Right cardiac atrium (tissue), 5 donors: ENCODE measurements around the gene SPEF1. TPM values are rescaled to one million over a fixed set of nuclear protein-coding genes. Genes with fewer than 3 reads are reported as not detected.
A peak's percentile ranks its signal among the peaks of the same experiment; 100 is the strongest.

Experiments
- ATAC-seq, 2 donors: fragments of 200-7000 bp; cut with Tn5 transposase; one replicate each; pipeline versions ENCODE4 v1.8.0 to v1.9.1; 2020; ENCODE audit warnings: moderate library complexity in 2 of 2, mild to moderate bottlenecking in 1 of 2
- DNase-seq, 3 donors: peaks; one replicate each; pipeline ENCODE4 v3.0.0-alpha.2; 2020
- H3K27ac ChIP-seq: one replicate; pipeline ENCODE4 v1.5.1; 2013; ENCODE audit warnings: mild to moderate bottlenecking, low read length, control low read depth, moderate library complexity
- H3K27me3 ChIP-seq: one replicate; pipeline ENCODE4 v1.6.1; 2013; ENCODE audit not compliant: control insufficient read depth, insufficient read depth
- H3K4me1 ChIP-seq: one replicate; pipeline ENCODE4 v1.6.1; 2013; ENCODE audit warnings: low read length; ENCODE audit not compliant: control insufficient read depth, insufficient read depth
- H3K4me3 ChIP-seq: one replicate; pipeline ENCODE4 v1.5.1; 2013; ENCODE audit warnings: low read length, control low read depth
- H3K9me3 ChIP-seq: one replicate; pipeline ENCODE4 v1.6.1; 2013; ENCODE audit warnings: low read length; ENCODE audit not compliant: control insufficient read depth
- WGBS: extraction: QIAGEN DNeasy Blood & Tissue Kit; methylation state at CpG from one replicate; pipeline ENCODE4 v1.1.7; 2013; 5-methylcytosine and 5-hydroxymethylcytosine counted together
- intact Hi-C, 4 donors: fragments of 100-400 bp; cut with DNase I; formaldehyde crosslinking; loops; one replicate each; pipeline versions ENCODE4 v1.11.0 to v1.14.0; 2022 to 2023
- polyA plus RNA-seq: library from polyadenylated mRNA; stranded (reverse); fragments of 200-250 nt; gene quantifications from one replicate; pipeline ENCODE4 v1.2.3, GENCODE V29; 2013
- total RNA-seq, 4 donors: library from RNA; stranded (reverse); fragmentation: NEBNext Ultra II Directional; extraction: Animal tissue kit (Norgen Biotek cat#: 25700); gene quantifications; one replicate each; pipeline ENCODE4 v1.2.1, GENCODE V29; 2021
- donor health status: healthy with polysubstance abuse.
- donor health status: DM: no; HTN: yes; CAD: no.
- donor health status: DM: no; HTN: no; CAD: no.
- donor health status: DM: no; HTN: yes; CAD: no; lungs with severe emphysema.
- donor health status: DM: yes; HTN: yes; CAD: no.

SPEF1 gene
- total and polyA plus RNA-seq, 5 donors, result 0.07 to 0.50 TPM; not detected in 3

GRCh38 chr20:3764659-3765058, 16.6 kb downstream of the SPEF1 start:
- H3K4me1 ChIP-seq, result no peaks in the 10 kb centered on the region
- 89% methylated on average over 3 of the region's 3 CpGs for WGBS
- intact Hi-C loops, result loop anchor here in 2 of 4 donors (5.0 to 10.0 kb wide), 2 partner anchors 87 to 90 kb away; no protein-coding TSS in a partner anchor
- H3K4me3 ChIP-seq, result no peak overlapping the region
- H3K27ac ChIP-seq, result no peak overlapping the region
- DNase-seq (peak; percentile 4 to 42 (median 41)), ATAC-seq (no peak)
- no peaks in the 10 kb centered on the region for H3K9me3 ChIP-seq
- H3K27me3 ChIP-seq, result no peaks in the 10 kb centered on the region

GRCh38 chr20:3763671-3764601, 17.3 kb downstream of the SPEF1 start:
- peak; percentile 15 to 49 (median 49) for DNase-seq
- no peak for ATAC-seq
- WGBS, result 79% methylated on average over 8 of the region's 8 CpGs
- no peak overlapping the region for H3K4me3 ChIP-seq
- H3K27me3 ChIP-seq, result no peaks in the 10 kb centered on the region
- no peaks in the 10 kb centered on the region for H3K4me1 ChIP-seq
- H3K9me3 ChIP-seq, result no peaks in the 10 kb centered on the region
- no peak overlapping the region for H3K27ac ChIP-seq
- intact Hi-C loops, result loop anchor here in 1 of 4 donors (10.0 kb wide), 1 partner anchor 89 kb away; no protein-coding TSS in a partner anchor

DNA sequence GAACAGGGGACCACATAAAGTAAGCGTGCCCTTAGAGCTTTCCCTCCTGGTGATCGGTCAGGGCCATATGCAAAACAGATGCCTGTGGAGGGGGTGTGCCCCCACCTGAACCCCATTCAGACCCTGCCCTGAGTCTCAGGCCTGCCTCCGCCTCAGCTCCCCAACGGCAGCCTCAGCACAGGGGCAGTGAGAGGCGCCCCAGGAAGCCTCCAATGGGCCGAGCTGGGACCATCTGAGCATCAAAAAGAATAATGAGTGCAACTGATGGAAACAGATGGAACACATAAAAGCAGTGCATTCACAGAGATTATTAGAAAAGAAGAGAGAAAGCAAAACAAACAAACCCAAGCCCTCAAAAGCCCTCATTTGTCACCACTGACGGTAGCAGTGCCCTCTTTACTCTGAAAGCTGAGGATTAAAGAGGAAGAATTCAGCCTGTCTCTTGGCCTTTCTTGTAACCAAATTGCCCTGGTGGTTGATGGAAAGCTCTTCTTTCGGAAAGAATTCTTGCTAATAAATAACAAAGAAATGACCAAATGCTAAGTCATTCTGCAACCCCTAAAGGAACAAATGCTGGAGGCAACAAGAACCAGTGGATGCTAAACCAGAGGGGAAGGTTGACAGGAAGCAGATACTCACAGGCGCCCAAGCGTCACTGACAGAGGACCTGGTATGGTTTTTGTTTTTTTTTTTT, 20.4 kb downstream of the SPEF1 start:
- Histone ChIP-seq H3K27me3 (no peaks in the 10 kb centered on the region), H3K4me3 (no peak overlapping the region), H3K9me3 (no peaks in the 10 kb centered on the region), H3K27ac (no peak overlapping the region), H3K4me1 (no peaks in the 10 kb centered on the region)
- intact Hi-C loops, result loop anchor here in 1 of 4 donors (10.0 kb wide), 1 partner anchor 86 kb away; no protein-coding TSS in a partner anchor
- ATAC-seq (no peak), DNase-seq (no peak)
- 81% methylated on average over 10 of the region's 10 CpGs for WGBS

- ATAC-seq, result no peak
- no peak overlapping the region for H3K27ac ChIP-seq
Observed at GRCh38 chr20:3759884-3760283, 21.4 kb downstream of the SPEF1 start.

GRCh38 chr20:3759316-3759823, 21.9 kb downstream of the SPEF1 start:
- H3K9me3 ChIP-seq, result no peaks in the 10 kb centered on the region
- intact Hi-C loops, result no loop called here
- WGBS, result 75% methylated on average over 11 of the region's 11 CpGs
- ATAC-seq, result no peak
- no peaks in the 10 kb centered on the region for H3K27me3 ChIP-seq
- no peak overlapping the region for H3K27ac ChIP-seq
- no peaks in the 10 kb centered on the region for H3K4me1 ChIP-seq
- DNase-seq, result peak in 2 of 3 donors; percentile 53 to 56
- H3K4me3 ChIP-seq, result no peak overlapping the region

More at GRCh38 chr20:3759884-3760283, 21.4 kb downstream of the SPEF1 start:
- intact Hi-C loops, result loop anchor here in 1 of 4 donors (10.0 kb wide), 1 partner anchor 85 kb away; no protein-coding TSS in a partner anchor
- whole genome bisulfite sequencing, result 89% methylated on average over 11 of the region's 11 CpGs
- DNase-seq, result peak in 2 of 3 donors; percentile 26 to 53
- no peaks in the 10 kb centered on the region for H3K27me3 ChIP-seq
- no peaks in the 10 kb centered on the region for H3K4me1 ChIP-seq
- H3K4me3 ChIP-seq, result no peak overlapping the region
- no peaks in the 10 kb centered on the region for H3K9me3 ChIP-seq

- no peaks in the 10 kb centered on the region for H3K4me1 ChIP-seq
- intact Hi-C loops, result no loop called here
- no peaks in the 10 kb centered on the region for H3K9me3 ChIP-seq
- no peaks in the 10 kb centered on the region for H3K27me3 ChIP-seq
- 62% methylated on average over 11 of the region's 11 CpGs for WGBS
- H3K27ac ChIP-seq, result no peak overlapping the region
- H3K4me3 ChIP-seq, result no peak overlapping the region
- DNase-seq (peak in 2 of 3 donors; percentile 25 to 69), ATAC-seq (peak in 1 of 2 donors; percentile 6)
Observed at GRCh38 chr20:3758566-3758965, 22.7 kb downstream of the SPEF1 start.

DNA sequence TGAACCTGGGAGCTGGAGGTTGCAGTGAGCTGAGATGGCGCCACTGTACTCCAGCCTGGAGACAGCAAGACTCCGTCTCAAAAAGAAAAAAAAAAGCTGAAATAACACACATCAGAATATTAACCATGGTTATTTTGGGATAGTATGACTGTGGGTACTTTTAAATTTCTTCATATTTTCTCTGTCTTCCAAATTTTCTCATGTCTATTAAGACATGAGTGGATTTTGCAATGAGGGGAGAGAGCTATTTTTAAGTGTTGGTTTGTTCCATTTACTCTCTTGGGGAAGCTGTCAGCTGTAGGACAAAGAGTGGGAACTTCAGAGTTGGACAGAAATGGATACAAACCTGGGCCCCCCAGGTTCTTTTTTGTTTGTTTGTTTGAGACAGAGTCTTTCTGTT, 24.0 kb downstream of the SPEF1 start:
- Histone ChIP-seq H3K27ac (no peak overlapping the region), H3K27me3 (no peaks in the 10 kb centered on the region), H3K4me1 (no peaks in the 10 kb centered on the region), H3K4me3 (no peak overlapping the region), H3K9me3 (no peaks in the 10 kb centered on the region)
- WGBS, result 80% methylated on average over 2 of the region's 2 CpGs
- peak in 1 of 3 donors; percentile 15 for DNase-seq
- intact Hi-C loops, result no loop called here
- ATAC-seq, result no peak

GRCh38 chr20:3755814-3756480, 25.3 kb downstream of the SPEF1 start:
- no peak for ATAC-seq
- H3K27me3 ChIP-seq, result no peaks in the 10 kb centered on the region
- intact Hi-C loops, result no loop called here
- no peaks in the 10 kb centered on the region for H3K9me3 ChIP-seq
- no peaks in the 10 kb centered on the region for H3K4me1 ChIP-seq
- WGBS, result 75% methylated on average over 5 of the region's 5 CpGs
- no peak overlapping the region for H3K27ac ChIP-seq
- peak in 2 of 3 donors; percentile 9 to 27 for DNase-seq
- H3K4me3 ChIP-seq, result no peak overlapping the region

DNA sequence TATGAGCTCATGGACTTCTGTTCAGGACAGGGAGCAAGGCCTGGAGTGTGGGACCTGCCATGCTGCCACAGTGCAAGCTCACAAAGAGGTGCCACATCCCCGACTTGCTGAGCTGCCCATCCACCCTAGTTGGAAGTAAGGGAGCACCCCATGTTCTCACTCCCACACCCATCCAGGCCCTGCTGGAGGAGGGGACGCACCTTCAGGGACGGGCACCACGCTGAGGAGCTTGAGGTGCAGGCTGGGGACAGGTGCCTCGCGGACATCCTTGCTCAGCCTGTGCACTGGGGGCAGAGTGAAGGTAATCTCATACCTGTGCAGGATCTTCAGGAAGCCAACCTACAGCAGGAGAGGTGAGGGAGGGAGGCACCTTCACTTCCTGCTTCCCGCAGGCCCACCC, 26.0 kb downstream of the SPEF1 start:
- no peak overlapping the region for H3K4me3 ChIP-seq
- 81% methylated on average over 7 of the region's 7 CpGs for WGBS
- intact Hi-C loops, result no loop called here
- no peak overlapping the region for H3K27ac ChIP-seq
- DNase-seq, result peak in 2 of 3 donors; percentile 21 to 32
- H3K27me3 ChIP-seq, result no peaks in the 10 kb centered on the region
- no peaks in the 10 kb centered on the region for H3K4me1 ChIP-seq
- ATAC-seq, result no peak
- H3K9me3 ChIP-seq, result no peaks in the 10 kb centered on the region

DNA sequence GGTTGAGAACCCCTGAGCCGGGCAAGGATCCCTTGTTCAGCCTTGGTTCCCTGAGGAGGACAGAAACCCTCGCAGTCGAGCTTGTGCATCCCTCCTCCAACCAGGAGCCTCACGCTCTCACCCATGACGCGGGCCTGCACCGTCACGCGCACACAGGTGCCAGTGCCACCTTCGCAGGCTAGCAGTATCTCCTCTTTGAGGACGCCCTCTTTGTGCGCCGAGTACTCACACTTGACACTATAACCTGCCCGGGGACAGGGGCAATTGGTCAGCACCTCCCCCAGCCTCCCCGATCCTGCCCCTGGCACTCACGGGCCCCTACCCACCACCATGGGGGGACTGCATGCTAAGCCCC, 27.0 kb downstream of the SPEF1 start:
- no peaks in the 10 kb centered on the region for H3K9me3 ChIP-seq
- no peak for ATAC-seq
- intact Hi-C loops, result no loop called here
- no peaks in the 10 kb centered on the region for H3K4me1 ChIP-seq
- H3K27me3 ChIP-seq, result no peaks in the 10 kb centered on the region
- H3K4me3 ChIP-seq, result no peak overlapping the region
- no peak overlapping the region for H3K27ac ChIP-seq
- 85% methylated on average over 16 of the region's 16 CpGs for WGBS
- DNase-seq, result peak in 2 of 3 donors; percentile 48 to 53
